GM12875 (cell line): Measurements from ENCODE around the gene PTGR2.

ENCODE experiments used
- H3K4me3 ChIP-seq: one replicate; pipeline ENCODE4 v1.5.1; 2011; ENCODE audit warnings: low read depth, low read length, control low read depth
- CTCF ChIP-seq: IDR thresholded peaks from 2 replicates; pipeline ENCODE4 v1.5.1; 2011; ENCODE audit warnings: low read depth, mild to moderate bottlenecking, control low read depth, inconsistent platforms, low read length, moderate library complexity, borderline replicate concordance; ENCODE audit not compliant: insufficient read depth

Gene PTGR2

GRCh38 chr14:73851567-73852382 is at the start of gene PTGR2:
Gene PTGR2 (plus strand): TSS chr14:73851831. CDS start chr14:73858863, 7,032 bp downstream.
- TF ChIP-seq CTCF, result peak; percentile 6; the same call in 1 of the 2 replicates
- H3K4me3 ChIP-seq, result peak within 1 kb of the TSS; percentile 60

GRCh38 chr14:73802431-73803188 is 49.0 kb upstream of the PTGR2 start:
- no peak overlapping the region for H3K4me3 ChIP-seq
- TF ChIP-seq CTCF, result no peak

- TF ChIP-seq CTCF, result no peak
- no peak overlapping the region for H3K4me3 ChIP-seq
Measured at GRCh38 chr14:73804636-73805035, 47.0 kb upstream of the PTGR2 start.

- no peak overlapping the region for H3K4me3 ChIP-seq
- TF ChIP-seq CTCF, result no peak
Measured at GRCh38 chr14:73807457-73807856, 44.2 kb upstream of the PTGR2 start.

GRCh38 chr14:73809391-73809790 is 42.2 kb upstream of the PTGR2 start:
- TF ChIP-seq CTCF, result no peak
- H3K4me3 ChIP-seq, result no peak overlapping the region

GRCh38 chr14:73810478-73811163 is 41.0 kb upstream of the PTGR2 start:
- no peak for TF ChIP-seq CTCF
- no peak overlapping the region for H3K4me3 ChIP-seq

GRCh38 chr14:73811164-73811503 is 40.5 kb upstream of the PTGR2 start:
- no peak for TF ChIP-seq CTCF
- no peak overlapping the region for H3K4me3 ChIP-seq
